MCF 10A (cell line): Measurements from ENCODE around the gene SERPINA9. TPM values are rescaled to one million over a fixed set of nuclear protein-coding genes. Genes with fewer than 3 reads are reported as not detected.

Source experiments
- BruUV-seq: library from RNA; stranded (reverse); fragments of 400-500 nt; replicated peaks from 2 replicates; lab custom pipeline; 2021; lab: Mats Ljungman, UMichigan
- CTCF ChIA-PET: fragments of 300-600 bp; sonication (Branson Sonifier 250); formaldehyde crosslinking; extraction: SDS; loops from one replicate; lab custom pipeline; 2021; ENCODE audit warnings: antibody characterized with exemption, inconsistent platforms; lab: Yijun Ruan, JAX
- POLR2A ChIA-PET: fragments of 300-600, 350-650 bp; sonication (Branson Sonifier 250); formaldehyde crosslinking; extraction: SDS; loops from one replicate; lab custom pipeline; 2020; ENCODE audit warnings: antibody characterized with exemption, inconsistent platforms; lab: Yijun Ruan, JAX
- DNase-seq: peaks from one replicate; pipeline ENCODE4 v3.0.0-alpha.2; 2018; ENCODE audit not compliant: unreplicated experiment
- H3K27ac Mint-ChIP-seq: one replicate; pipeline ENCODE4 v1.8.0; 2022; ENCODE audit warnings: mild to moderate bottlenecking, low read depth, mixed read lengths; ENCODE audit not compliant: unreplicated experiment
- H3K27me3 Mint-ChIP-seq: one replicate; pipeline ENCODE4 v1.8.0; 2022; ENCODE audit warnings: mixed read lengths; ENCODE audit not compliant: insufficient read depth, unreplicated experiment
- H3K36me3 Mint-ChIP-seq: one replicate; pipeline ENCODE4 v1.8.0; 2022; ENCODE audit warnings: mild to moderate bottlenecking, moderate library complexity, mixed read lengths; ENCODE audit not compliant: insufficient read depth, unreplicated experiment
- H3K4me1 Mint-ChIP-seq: one replicate; pipeline ENCODE4 v1.8.0; 2022; ENCODE audit warnings: mixed read lengths; ENCODE audit not compliant: insufficient read depth, unreplicated experiment
- H3K4me3 Mint-ChIP-seq: one replicate; pipeline ENCODE4 v1.8.0; 2022; ENCODE audit warnings: mild to moderate bottlenecking, moderate library complexity, mixed read lengths; ENCODE audit not compliant: unreplicated experiment
- H3K9me3 Mint-ChIP-seq: one replicate; pipeline ENCODE4 v1.8.0; 2022; ENCODE audit warnings: mixed read lengths; ENCODE audit not compliant: unreplicated experiment
- intact Hi-C: fragments of 100-400 bp; cut with micrococcal nuclease; formaldehyde crosslinking; loops from 2 replicates; pipeline ENCODE4 v1.14.1; 2022
- total RNA-seq: library from RNA; stranded (reverse); gene quantifications from 2 replicates; pipeline ENCODE4 v1.2.3, GENCODE V29; 2022
- TF ChIP-seq, protein P1 (sequence below): fragments of 200-600 bp; IDR thresholded peaks from one replicate; pipeline ENCODE4 v1.8.0; 2022; ENCODE audit warnings: antibody characterized with exemption, mild to moderate bottlenecking; ENCODE audit not compliant: unreplicated experiment

The SERPINA9 gene
- total RNA-seq, 1 experiment from 2014 or later = not detected

DNA sequence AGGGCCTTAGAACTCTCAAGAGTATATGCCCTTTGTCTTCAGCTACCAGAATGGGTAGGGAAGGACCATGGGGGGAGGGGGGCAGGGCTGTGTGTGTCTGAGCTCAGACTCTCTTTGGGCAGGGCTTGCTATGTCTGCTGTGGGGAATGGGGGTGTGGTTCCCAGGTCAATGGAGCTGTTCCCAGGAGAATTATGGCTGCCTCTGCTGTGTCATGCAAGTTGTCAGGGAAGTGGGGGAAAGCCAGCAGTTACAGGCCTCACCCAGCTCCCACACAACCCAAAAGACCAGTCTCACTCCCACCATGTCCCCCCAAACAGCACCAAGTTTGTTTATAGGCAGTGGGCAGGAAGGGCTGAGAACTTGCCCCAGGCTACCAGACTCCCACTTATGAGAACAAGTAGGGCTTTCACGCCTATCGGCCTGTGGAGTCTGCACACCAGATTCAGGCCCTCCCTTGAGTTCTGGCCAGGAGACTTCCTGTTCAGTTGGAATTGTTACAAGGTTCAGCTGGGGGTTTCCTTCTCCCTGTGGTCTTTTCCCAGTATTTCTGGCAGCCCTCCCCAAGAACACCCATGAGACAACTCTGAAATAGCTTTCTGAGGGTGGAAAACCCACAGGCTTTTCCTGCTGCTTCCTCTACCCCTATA, 17.3 kb downstream of the SERPINA9 start:
- Mint-ChIP-seq H3K4me1 (no peaks in the 10 kb centered on the region), H3K4me3 (no peak overlapping the region), H3K27me3 (peaks cover 19% of the 10 kb centered on the region), H3K27ac (no peak overlapping the region), H3K36me3 (no peaks in the 10 kb centered on the region), H3K9me3 (no peaks in the 10 kb centered on the region)
- intact Hi-C loops = no loop called here
- BruUV-seq = no TSS peak
- CTCF ChIA-PET = interaction anchor here (0.5 to 3.2 kb wide), 4 partner anchors 27 to 624 kb away, joined by 3 to 13 read pairs (median 3); no protein-coding TSS in a partner anchor
- TF ChIP-seq, protein P1, sequence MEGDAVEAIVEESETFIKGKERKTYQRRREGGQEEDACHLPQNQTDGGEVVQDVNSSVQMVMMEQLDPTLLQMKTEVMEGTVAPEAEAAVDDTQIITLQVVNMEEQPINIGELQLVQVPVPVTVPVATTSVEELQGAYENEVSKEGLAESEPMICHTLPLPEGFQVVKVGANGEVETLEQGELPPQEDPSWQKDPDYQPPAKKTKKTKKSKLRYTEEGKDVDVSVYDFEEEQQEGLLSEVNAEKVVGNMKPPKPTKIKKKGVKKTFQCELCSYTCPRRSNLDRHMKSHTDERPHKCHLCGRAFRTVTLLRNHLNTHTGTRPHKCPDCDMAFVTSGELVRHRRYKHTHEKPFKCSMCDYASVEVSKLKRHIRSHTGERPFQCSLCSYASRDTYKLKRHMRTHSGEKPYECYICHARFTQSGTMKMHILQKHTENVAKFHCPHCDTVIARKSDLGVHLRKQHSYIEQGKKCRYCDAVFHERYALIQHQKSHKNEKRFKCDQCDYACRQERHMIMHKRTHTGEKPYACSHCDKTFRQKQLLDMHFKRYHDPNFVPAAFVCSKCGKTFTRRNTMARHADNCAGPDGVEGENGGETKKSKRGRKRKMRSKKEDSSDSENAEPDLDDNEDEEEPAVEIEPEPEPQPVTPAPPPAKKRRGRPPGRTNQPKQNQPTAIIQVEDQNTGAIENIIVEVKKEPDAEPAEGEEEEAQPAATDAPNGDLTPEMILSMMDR = no peak
- no peak for DNase-seq
- POLR2A ChIA-PET = no interaction called here

DNA sequence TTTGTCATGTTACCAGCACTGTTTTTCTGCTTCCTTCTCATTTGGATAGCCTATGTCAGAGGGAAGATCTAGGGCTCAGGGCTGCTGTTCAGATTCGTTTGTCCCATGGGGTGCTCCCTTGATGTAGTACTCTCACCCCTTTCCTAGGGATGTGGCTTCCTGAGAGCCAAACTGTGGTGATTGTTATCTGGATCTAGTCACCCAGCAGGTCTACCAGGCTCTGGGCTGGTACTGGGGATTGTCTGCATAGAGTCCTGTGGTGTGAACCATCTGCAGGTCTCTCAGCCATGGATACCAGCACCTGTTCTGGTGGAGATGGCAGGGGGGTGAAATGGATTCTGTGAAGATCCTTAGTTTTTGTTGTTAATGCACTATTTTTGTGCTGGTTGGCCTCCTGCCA, 17.9 kb downstream of the SERPINA9 start:
- peaks cover 25% of the 10 kb centered on the region for H3K27me3 Mint-ChIP-seq
- H3K36me3 Mint-ChIP-seq = no peaks in the 10 kb centered on the region
- intact Hi-C loops = no loop called here
- ChIA-PET CTCF (interaction anchor here (0.6 to 3.2 kb wide), 2 partner anchors 28 to 325 kb away, joined by 3 to 13 read pairs; no protein-coding TSS in a partner anchor), POLR2A (interaction anchor here (0.6 kb wide), 1 partner anchor 166 kb away, joined by 3 read pairs; no protein-coding TSS in a partner anchor)
- no peaks in the 10 kb centered on the region for H3K9me3 Mint-ChIP-seq
- H3K27ac Mint-ChIP-seq = no peak overlapping the region
- no peak for DNase-seq
- TF ChIP-seq, protein P1 = no peak
- H3K4me3 Mint-ChIP-seq = no peak overlapping the region
- BruUV-seq = no TSS peak
- H3K4me1 Mint-ChIP-seq = no peaks in the 10 kb centered on the region

- Mint-ChIP-seq H3K27me3 (peaks cover 47% of the 10 kb centered on the region), H3K9me3 (no peaks in the 10 kb centered on the region), H3K4me3 (no peak overlapping the region), H3K27ac (no peak overlapping the region), H3K4me1 (no peaks in the 10 kb centered on the region), H3K36me3 (no peaks in the 10 kb centered on the region)
- ChIA-PET POLR2A (no interaction called here), CTCF (interaction anchor here (0.6 to 1.0 kb wide), 2 partner anchors 11 to 32 kb away, joined by 3 to 4 read pairs; no protein-coding TSS in a partner anchor)
- no TSS peak for BruUV-seq
- intact Hi-C loops = no loop called here
- TF ChIP-seq, protein P1 = no peak
- no peak for DNase-seq
Observed at GRCh38 chr14:94455928-94456327, 20.1 kb downstream of the SERPINA9 start.

GRCh38 chr14:94451826-94452225, 24.2 kb downstream of the SERPINA9 start:
- POLR2A ChIA-PET = no interaction called here
- peaks cover 68% of the 10 kb centered on the region for H3K27me3 Mint-ChIP-seq
- BruUV-seq = no TSS peak

More at GRCh38 chr14:94451826-94452225, 24.2 kb downstream of the SERPINA9 start:
- no peak for DNase-seq
- H3K27ac Mint-ChIP-seq = no peak overlapping the region
- H3K4me1 Mint-ChIP-seq = no peaks in the 10 kb centered on the region
- TF ChIP-seq, protein P1 = no peak
- intact Hi-C loops = no loop called here
- H3K36me3 Mint-ChIP-seq = no peaks in the 10 kb centered on the region
- CTCF ChIA-PET = interaction anchor here (1.5 kb wide), 1 partner anchor 35 kb away, joined by 4 read pairs; no protein-coding TSS in a partner anchor
- no peaks in the 10 kb centered on the region for H3K9me3 Mint-ChIP-seq
- H3K4me3 Mint-ChIP-seq = no peak overlapping the region
